ENCODE data around the gene SFN. TPM values are rescaled to one million over a fixed set of nuclear protein-coding genes. Genes with fewer than 3 reads are reported as not detected.

The SFN gene
- total and polyA plus RNA-seq, 2 of the 13 experiments (the other 11 are each of a cell fraction or from before 2014, with no cell fraction given) = 4.3 to 5.6 TPM

DNA sequence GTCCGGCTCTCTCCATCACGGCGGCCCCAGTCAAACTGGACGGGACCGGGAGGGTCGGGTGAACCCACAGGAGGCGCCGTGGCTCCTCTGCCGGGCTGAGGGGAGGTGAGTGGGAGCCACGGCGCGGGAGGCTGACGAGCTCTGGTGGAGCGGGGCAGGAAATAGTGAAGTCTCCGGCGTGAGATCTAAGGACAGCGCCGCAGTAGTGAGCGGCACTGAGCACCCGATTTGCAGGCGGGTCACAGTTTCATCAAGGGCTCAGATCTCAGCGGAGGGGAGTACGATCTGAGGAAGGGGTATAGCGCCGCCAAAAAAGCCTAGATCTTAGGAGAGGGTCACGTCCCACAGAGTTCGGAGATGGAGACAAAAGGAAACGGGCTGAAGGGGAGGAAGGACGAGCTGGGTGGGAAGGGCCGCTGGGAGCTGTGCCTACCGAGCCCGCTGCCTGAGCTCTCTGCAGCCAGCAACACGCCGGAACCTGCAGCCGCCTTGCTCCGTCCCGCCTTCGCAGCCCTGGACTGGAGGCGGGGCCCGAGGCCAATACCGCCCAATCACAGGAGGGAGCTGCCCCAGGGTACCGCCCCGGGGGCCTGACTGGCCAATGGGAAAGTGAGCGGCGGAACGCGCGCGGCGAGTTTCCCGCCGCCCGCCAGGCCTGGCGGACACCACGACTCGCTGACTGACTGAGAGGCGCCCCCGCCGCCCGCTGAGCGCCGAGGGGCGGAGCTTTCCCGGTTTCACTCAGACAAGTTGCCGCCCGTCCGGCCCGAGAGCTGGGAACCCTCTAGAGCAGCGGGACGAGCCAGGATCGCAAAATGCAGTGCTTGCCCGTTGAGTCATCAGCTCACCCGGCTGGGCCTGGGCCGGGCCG lies 1.9 kb downstream of the SFN start (continued):
- TF ChIP-seq ZFX (CRISPR knock-in tag; IDR thresholded peaks at IDR 0.05; ENCODE audit: low read depth) (peak; percentile 66), ATRX (CRISPR knock-in tag; IDR thresholded peaks at IDR 0.05; ENCODE audit: borderline replicate concordance) (no peak), ZNF782 (CRISPR knock-in tag; IDR thresholded peaks at IDR 0.05; ENCODE audit: borderline replicate concordance) (no peak; the same call in 1 of the 2 replicates), SAFB2 (CRISPR knock-in tag; IDR thresholded peaks at IDR 0.05; ENCODE audit: borderline replicate concordance, low read depth) (peak; percentile 58; the same call in 1 of the 2 replicates), ZNF75D (CRISPR knock-in tag; IDR thresholded peaks at IDR 0.05; ENCODE audit: borderline replicate concordance) (0 out of 2 replicates have a peak, but pooled peaks have one; percentile 58), ZNF337 (CRISPR knock-in tag; IDR thresholded peaks at IDR 0.05; ENCODE audit: borderline replicate concordance, low read depth) (no peak; the same call in 1 of the 2 replicates), TOPORS (CRISPR knock-in tag; IDR thresholded peaks at IDR 0.05) (no peak), AGO1 (IDR thresholded peaks at IDR 0.05; ENCODE audit: low read depth, low read length, poor library complexity, severe bottlenecking) (peak; percentile 34), ATF7-NPFF (CRISPR knock-in tag; IDR thresholded peaks at IDR 0.05; ENCODE audit: low read depth) (peak; percentile 95), SALL2 (CRISPR knock-in tag; IDR thresholded peaks at IDR 0.05) (peak; percentile 72; the same call in 1 of the 2 replicates), MAZ (IDR thresholded peaks at IDR 0.05; ENCODE audit: borderline replicate concordance, low read depth, low read length) (peak; percentile 55; the same call in 1 of the 2 replicates), MAZ (CRISPR knock-in tag; IDR thresholded peaks at IDR 0.05; ENCODE audit: low read depth) (peak; percentile 83), PPARG (CRISPR knock-in tag; conservative IDR thresholded peaks at IDR 0.05) (no peak), XRCC5 (optimal IDR thresholded peaks at IDR 0.05; ENCODE audit: low read length) (peak; percentile 25), ZNF567 (CRISPR knock-in tag; IDR thresholded peaks at IDR 0.05; ENCODE audit: borderline replicate concordance) (no peak), MXD3 (CRISPR knock-in tag; IDR thresholded peaks at IDR 0.05) (peak; percentile 75; the same call in 1 of the 2 replicates), AGO2 (optimal IDR thresholded peaks at IDR 0.05; ENCODE audit: low read depth, low read length) (peak; percentile 57), ZNF503 (CRISPR knock-in tag; IDR thresholded peaks at IDR 0.05) (0 out of 2 replicates have a peak, but pooled peaks have one; percentile 36), ISX (CRISPR knock-in tag; conservative IDR thresholded peaks at IDR 0.05) (0 out of 2 replicates have a peak, but pooled peaks have one; percentile 39), ZNF160 (CRISPR knock-in tag; IDR thresholded peaks at IDR 0.05) (peak; percentile 53; the same call in 1 of the 2 replicates), SMARCC2 (IDR thresholded peaks at IDR 0.05) (no peak), ZNF101 (CRISPR knock-in tag; IDR thresholded peaks at IDR 0.05; ENCODE audit: borderline replicate concordance, low read depth) (no peak)
- TF ChIP-seq, protein P1, sequence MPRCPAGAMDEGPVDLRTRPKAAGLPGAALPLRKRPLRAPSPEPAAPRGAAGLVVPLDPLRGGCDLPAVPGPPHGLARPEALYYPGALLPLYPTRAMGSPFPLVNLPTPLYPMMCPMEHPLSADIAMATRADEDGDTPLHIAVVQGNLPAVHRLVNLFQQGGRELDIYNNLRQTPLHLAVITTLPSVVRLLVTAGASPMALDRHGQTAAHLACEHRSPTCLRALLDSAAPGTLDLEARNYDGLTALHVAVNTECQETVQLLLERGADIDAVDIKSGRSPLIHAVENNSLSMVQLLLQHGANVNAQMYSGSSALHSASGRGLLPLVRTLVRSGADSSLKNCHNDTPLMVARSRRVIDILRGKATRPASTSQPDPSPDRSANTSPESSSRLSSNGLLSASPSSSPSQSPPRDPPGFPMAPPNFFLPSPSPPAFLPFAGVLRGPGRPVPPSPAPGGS (CRISPR knock-in tag; IDR thresholded peaks at IDR 0.05) = peak; percentile 27; the same call in 1 of the 2 replicates
- TF ChIP-seq, protein P2, sequence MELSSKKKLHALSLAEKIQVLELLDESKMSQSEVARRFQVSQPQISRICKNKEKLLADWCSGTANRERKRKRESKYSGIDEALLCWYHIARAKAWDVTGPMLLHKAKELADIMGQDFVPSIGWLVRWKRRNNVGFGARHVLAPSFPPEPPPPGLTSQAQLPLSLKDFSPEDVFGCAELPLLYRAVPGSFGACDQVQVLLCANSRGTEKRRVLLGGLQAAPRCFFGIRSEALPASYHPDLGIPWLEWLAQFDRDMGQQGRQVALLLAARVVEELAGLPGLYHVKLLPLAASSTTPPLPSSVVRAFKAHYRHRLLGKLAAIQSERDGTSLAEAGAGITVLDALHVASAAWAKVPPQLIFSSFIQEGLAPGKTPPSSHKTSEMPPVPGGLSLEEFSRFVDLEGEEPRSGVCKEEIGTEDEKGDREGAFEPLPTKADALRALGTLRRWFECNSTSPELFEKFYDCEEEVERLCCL (CRISPR knock-in tag; IDR thresholded peaks at IDR 0.05; ENCODE audit: borderline replicate concordance) = no peak

Data from HepG2 (cell line).